Measurements from ENCODE around the gene NEUROD1.

GRCh38 chr2:181673173-181673572, 7.1 kb downstream of the NEUROD1 start:
- TF ChIP-seq EZH2 (IDR thresholded peaks at IDR 0.05; ENCODE audit: low read length, unreplicated experiment) (no peak), EZH2phosphoT487 (IDR thresholded peaks at IDR 0.05; ENCODE audit: borderline replicate concordance, low read length) (no peak)
